GM12891 (cell line): ENCODE data around the gene MAB21L4.

Experiments used
- POLR2A ChIP-seq: IDR thresholded peaks from 2 replicates; pipeline ENCODE4 v1.6.1; 2011; ENCODE audit warnings: low read depth, low read length, control low read depth
- POLR2AphosphoS5 ChIP-seq: IDR thresholded peaks from 2 replicates; pipeline ENCODE4 v1.6.1; 2011; ENCODE audit warnings: low read depth, low read length, control low read depth
- POU2F2 ChIP-seq: IDR thresholded peaks from 2 replicates; pipeline ENCODE4 v1.6.1; 2011; ENCODE audit warnings: low read depth, mild to moderate bottlenecking, control low read depth, low read length, moderate library complexity
- SPI1 ChIP-seq: IDR thresholded peaks from 2 replicates; pipeline ENCODE4 v1.6.1; 2011; ENCODE audit warnings: low read depth, low read length, control low read depth
- TAF1 ChIP-seq: IDR thresholded peaks from 2 replicates; pipeline ENCODE4 v1.6.1; 2011; ENCODE audit warnings: low read depth, low read length, control low read depth

DNA sequence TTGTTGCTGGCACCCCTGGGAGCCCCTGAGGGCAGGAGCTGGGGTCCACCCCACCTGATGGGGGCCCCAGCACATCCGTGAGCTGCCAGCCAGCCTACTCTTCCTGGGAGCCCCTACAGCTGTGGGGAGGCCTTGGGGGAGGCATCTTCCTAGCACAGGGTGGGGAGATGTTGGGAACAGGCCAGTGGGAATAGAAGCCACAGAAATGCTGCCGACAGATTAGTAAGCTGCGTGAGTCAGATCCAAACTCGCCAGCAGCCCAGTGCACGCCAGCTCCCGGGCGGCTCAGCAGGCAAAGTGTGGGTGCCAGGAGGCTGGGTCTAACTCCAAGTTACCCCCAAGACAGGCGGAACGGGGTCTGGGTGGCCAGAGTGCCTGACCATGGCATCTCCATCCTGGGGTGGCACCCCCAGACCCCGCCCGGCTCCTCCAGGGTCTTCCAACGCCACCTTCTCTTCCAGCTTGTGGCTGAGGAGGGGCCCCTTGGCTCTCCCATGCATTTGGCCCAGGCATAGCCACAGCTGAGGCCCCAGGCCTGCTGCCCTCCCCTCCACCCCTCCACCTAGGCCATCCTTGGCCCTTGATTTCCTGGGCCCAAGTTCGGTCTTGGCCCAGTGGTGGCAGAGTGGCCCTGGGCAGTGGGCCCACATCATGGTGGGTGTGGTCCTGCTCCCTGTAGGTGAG lies 25.5 kb upstream of the MAB21L4 start:
- no peak for TF ChIP-seq POLR2AphosphoS5
- no peak for TF ChIP-seq POLR2A
- TF ChIP-seq TAF1 = no peak
- no peak for TF ChIP-seq SPI1
- no peak for TF ChIP-seq POU2F2
